ENCODE measurements around the gene PHACTR1. TPM values are rescaled to one million over a fixed set of nuclear protein-coding genes. Genes with fewer than 3 reads are reported as not detected.

PHACTR1 gene
- total and polyA plus RNA-seq, 2 of the 4 experiments (the other 2 are of a cell fraction) = not detected

DNA sequence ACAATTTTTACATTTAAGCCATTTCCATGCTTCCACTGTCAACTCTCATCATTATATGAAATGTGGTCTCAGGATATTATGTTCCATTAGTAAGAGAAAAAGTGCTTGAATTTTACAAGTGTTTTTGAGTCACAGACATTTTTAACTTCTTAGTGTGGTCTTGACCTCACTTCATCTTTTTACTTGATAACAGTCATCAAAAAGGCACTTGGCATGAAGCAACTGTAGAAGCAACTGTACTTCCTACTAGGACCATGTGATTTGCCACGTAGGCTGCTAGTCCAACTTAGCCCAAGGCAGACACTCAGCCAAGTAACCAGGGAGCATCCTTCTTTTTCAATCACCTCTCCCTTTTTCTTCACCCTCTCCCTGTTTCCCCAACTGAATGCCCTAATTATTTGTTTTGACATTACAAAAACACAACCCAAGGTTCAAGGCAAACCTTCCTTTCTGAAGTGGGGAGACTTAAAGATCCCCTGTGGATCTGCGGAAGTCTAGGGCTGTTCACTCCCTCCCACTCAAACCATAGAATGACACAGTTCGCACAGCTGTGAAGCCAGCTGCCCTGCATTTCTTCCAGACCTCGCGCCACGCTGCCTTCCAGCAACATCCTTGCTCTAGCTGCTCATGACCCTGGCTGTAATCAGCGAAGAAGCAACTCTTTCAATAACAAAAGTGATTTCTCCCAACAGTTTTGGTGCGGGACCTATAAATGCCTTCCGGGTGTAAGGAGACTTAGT lies 45.0 kb downstream of the PHACTR1 start:
- no peaks in the 10 kb centered on the region for H3K36me3 ChIP-seq (ENCODE audit: control insufficient read depth, insufficient read depth, low read length)
- in situ Hi-C loops (cut with MboI; ENCODE audit: low sequenced_read_pairs) (no loop called here), intact Hi-C loops (cut with micrococcal nuclease) (no loop called here), dilution Hi-C loops (cut with HindIII; ENCODE audit: low sequenced_read_pairs, unreplicated experiment) (no loop called here)
- no peak overlapping the region for H3K4me2 ChIP-seq (ENCODE audit: low read depth, low read length)
- H2BK15ac ChIP-seq (ENCODE audit: low read depth, low read length) = no peak overlapping the region
- POLR2A ChIA-PET (ENCODE audit: unreplicated experiment) = no interaction called here
- no peak overlapping the region for H2BK5ac ChIP-seq (ENCODE audit: low read depth, low read length, poor library complexity, severe bottlenecking)
- no peak overlapping the region for H2AK9ac ChIP-seq (replicated peaks; ENCODE audit: low read depth, low read length, poor library complexity)
- no peak overlapping the region for H3K18ac ChIP-seq (ENCODE audit: low read depth, low read length)
- no TSS peak for BruUV-seq (replicated peaks)
- H3K4me1 ChIP-seq (ENCODE audit: control insufficient read depth, insufficient read depth, low read length) = no peaks in the 10 kb centered on the region
- H4K8ac ChIP-seq (ENCODE audit: low read depth in 2 of 2, low read length in 2 of 2) = no peak overlapping the region
- no peaks in the 10 kb centered on the region for H4K20me1 ChIP-seq (ENCODE audit: insufficient read depth, low read length)
- H3K4me3 ChIP-seq (ENCODE audit: insufficient read depth, low read depth, low read length) = no peak overlapping the region
- peaks cover 6% of the 10 kb centered on the region; the same call in 1 of the 2 replicates for H3K9me3 ChIP-seq (ENCODE audit: control insufficient read depth, insufficient read depth, low read length)
- H3K27ac ChIP-seq (ENCODE audit: insufficient read depth, low read length) = no peak overlapping the region
- no peaks in the 10 kb centered on the region for H3K27me3 ChIP-seq (ENCODE audit: control insufficient read depth, insufficient read depth, low read length)
- no peak overlapping the region for H3K56ac ChIP-seq (ENCODE audit: extremely low read depth, insufficient read depth, low read length)
- no peak overlapping the region for H2BK20ac ChIP-seq (ENCODE audit: low read depth, low read length)
- DNase-seq (no peak), ATAC-seq (ENCODE audit: low read depth) (no peak)
- no peak overlapping the region for H2BK120ac ChIP-seq (ENCODE audit: low read depth, low read length)
- no peak overlapping the region for H2AFZ ChIP-seq (replicated peaks; ENCODE audit: low read length, poor library complexity)
- WGBS, 2 experiments (ENCODE audit: extremely low coverage in 2 of 2, insufficient read length in 1 of 2) = no CpG with 5 or more reads among the region's 9 CpGs
- no peaks in the 10 kb centered on the region for H3K9me1 ChIP-seq (ENCODE audit: insufficient read depth, low read length)
- no peak overlapping the region for H2AK5ac ChIP-seq (ENCODE audit: low read depth, low read length)
- CTCF ChIA-PET = no interaction called here
- no peak overlapping the region for H3K9ac ChIP-seq (ENCODE audit: low read depth, low read length)
- H4K91ac ChIP-seq (ENCODE audit: insufficient read depth, low read depth, low read length) = no peak overlapping the region
- H3K79me1 ChIP-seq (ENCODE audit: low read depth in 1 of 2, low read length in 2 of 2) = no peaks in the 10 kb centered on the region
- no peak overlapping the region for H3K4ac ChIP-seq (ENCODE audit: low read depth, low read length)
- TF ChIP-seq BHLHE40 (IDR thresholded peaks at IDR 0.05; ENCODE audit: low read depth, low read length) (no peak), FOS (IDR thresholded peaks at IDR 0.05; ENCODE audit: low read depth, low read length) (no peak), CEBPB (IDR thresholded peaks at IDR 0.05; ENCODE audit: low read depth, low read length) (no peak), CHD1 (IDR thresholded peaks at IDR 0.05; ENCODE audit: low read depth, low read length) (no peak), CTCF (conservative IDR thresholded peaks at IDR 0.05; ENCODE audit: low read depth, low read length) (no peak), MXI1 (IDR thresholded peaks at IDR 0.05; ENCODE audit: borderline replicate concordance, low read depth, low read length) (no peak), RAD21 (IDR thresholded peaks at IDR 0.05; ENCODE audit: low read length) (no peak), RCOR1 (IDR thresholded peaks at IDR 0.05; ENCODE audit: insufficient replicate concordance, low read length) (no peak), POLR2A (IDR thresholded peaks at IDR 0.05; ENCODE audit: low read depth, low read length) (no peak), MAZ (IDR thresholded peaks at IDR 0.05; ENCODE audit: borderline replicate concordance, low read depth, low read length) (no peak), NFE2L2 (IDR thresholded peaks at IDR 0.05; ENCODE audit: low read depth, low read length) (no peak), RFX5 (IDR thresholded peaks at IDR 0.05; ENCODE audit: low read depth, low read length) (no peak)
- TF ChIP-seq, protein P1, sequence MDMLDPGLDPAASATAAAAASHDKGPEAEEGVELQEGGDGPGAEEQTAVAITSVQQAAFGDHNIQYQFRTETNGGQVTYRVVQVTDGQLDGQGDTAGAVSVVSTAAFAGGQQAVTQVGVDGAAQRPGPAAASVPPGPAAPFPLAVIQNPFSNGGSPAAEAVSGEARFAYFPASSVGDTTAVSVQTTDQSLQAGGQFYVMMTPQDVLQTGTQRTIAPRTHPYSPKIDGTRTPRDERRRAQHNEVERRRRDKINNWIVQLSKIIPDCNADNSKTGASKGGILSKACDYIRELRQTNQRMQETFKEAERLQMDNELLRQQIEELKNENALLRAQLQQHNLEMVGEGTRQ (IDR thresholded peaks at IDR 0.05; ENCODE audit: low read depth, low read length) = no peak
- TF ChIP-seq, protein P2, sequence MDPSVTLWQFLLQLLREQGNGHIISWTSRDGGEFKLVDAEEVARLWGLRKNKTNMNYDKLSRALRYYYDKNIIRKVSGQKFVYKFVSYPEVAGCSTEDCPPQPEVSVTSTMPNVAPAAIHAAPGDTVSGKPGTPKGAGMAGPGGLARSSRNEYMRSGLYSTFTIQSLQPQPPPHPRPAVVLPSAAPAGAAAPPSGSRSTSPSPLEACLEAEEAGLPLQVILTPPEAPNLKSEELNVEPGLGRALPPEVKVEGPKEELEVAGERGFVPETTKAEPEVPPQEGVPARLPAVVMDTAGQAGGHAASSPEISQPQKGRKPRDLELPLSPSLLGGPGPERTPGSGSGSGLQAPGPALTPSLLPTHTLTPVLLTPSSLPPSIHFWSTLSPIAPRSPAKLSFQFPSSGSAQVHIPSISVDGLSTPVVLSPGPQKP (IDR thresholded peaks at IDR 0.05; ENCODE audit: borderline replicate concordance, low read depth, low read length) = no peak
- no peak overlapping the region for H3K23ac ChIP-seq (ENCODE audit: low read depth, low read length)
- no peak overlapping the region for H3K14ac ChIP-seq (replicated peaks; ENCODE audit: low read depth, low read length)
- H4K5ac ChIP-seq (ENCODE audit: low read depth, low read length) = no peak overlapping the region
